GM21381 (cell line): ENCODE data around the gene TRDN.
"Not testable (repeated sequence)": the region's sequence is repeated elsewhere in the genome, so short reads cannot be mapped to it uniquely, and the experiment has no call there.

Experiments used
- ATAC-seq: cut with Tn5 transposase; IDR thresholded peaks from one replicate; pipeline ENCODE4 v1.9.1; 2021; ENCODE audit warnings: mild to moderate bottlenecking, moderate library complexity; ENCODE audit not compliant: unreplicated experiment

The TRDN gene

GRCh38 chr6:123515715-123516114 lies 121.0 kb downstream of the TRDN start:
- no peak for ATAC-seq

- ATAC-seq = no peak
Measured at GRCh38 chr6:123509112-123509511, 127.6 kb downstream of the TRDN start.

GRCh38 chr6:123508290-123508689 lies 128.5 kb downstream of the TRDN start:
- no peak for ATAC-seq

GRCh38 chr6:123507582-123507981 lies 129.2 kb downstream of the TRDN start:
- ATAC-seq = no peak

GRCh38 chr6:123503619-123504018 lies 133.1 kb downstream of the TRDN start:
- no peak for ATAC-seq

GRCh38 chr6:123497025-123497424 lies 139.7 kb downstream of the TRDN start:
- ATAC-seq = no peak

GRCh38 chr6:123489589-123489988 lies 147.2 kb downstream of the TRDN start:
- no peak for ATAC-seq

GRCh38 chr6:123480986-123481385 lies 155.8 kb downstream of the TRDN start:
- no peak for ATAC-seq

- ATAC-seq = not testable (repeated sequence)
Measured at GRCh38 chr6:123472025-123472702, 164.6 kb downstream of the TRDN start.

- no peak for ATAC-seq
Measured at GRCh38 chr6:123467392-123467791, 169.4 kb downstream of the TRDN start.

- ATAC-seq = no peak
Measured at GRCh38 chr6:123462152-123462551, 174.6 kb downstream of the TRDN start.

GRCh38 chr6:123458218-123458617 lies 178.5 kb downstream of the TRDN start:
- no peak for ATAC-seq

GRCh38 chr6:123456836-123457235 lies 179.9 kb downstream of the TRDN start:
- no peak for ATAC-seq

GRCh38 chr6:123454448-123454847 lies 182.3 kb downstream of the TRDN start:
- ATAC-seq = no peak

- not testable (repeated sequence) for ATAC-seq
Measured at GRCh38 chr6:123453071-123453470, 183.7 kb downstream of the TRDN start.

- no peak for ATAC-seq
Measured at GRCh38 chr6:123448306-123448884, 188.4 kb downstream of the TRDN start.

GRCh38 chr6:123447315-123447937 lies 189.3 kb downstream of the TRDN start:
- ATAC-seq = no peak

GRCh38 chr6:123439371-123439770 lies 197.4 kb downstream of the TRDN start:
- ATAC-seq = no peak

GRCh38 chr6:123434186-123434585 lies 202.6 kb downstream of the TRDN start:
- no peak for ATAC-seq

GRCh38 chr6:123430970-123431369 lies 205.8 kb downstream of the TRDN start:
- no peak for ATAC-seq

GRCh38 chr6:123427008-123427407 lies 209.7 kb downstream of the TRDN start:
- no peak for ATAC-seq

- ATAC-seq = no peak
Measured at GRCh38 chr6:123423130-123423529, 213.6 kb downstream of the TRDN start.
